GM08714 (cell line): ENCODE results near the gene LRRC14B.

ENCODE experiments used
- H3K4me3 ChIP-seq: fragments of 200-500 bp; sonication (Bioruptor generic); 2 replicates; pipeline ENCODE4 v1.5.1; 2014; ENCODE audit warnings: mild to moderate bottlenecking, low read length, inconsistent platforms
- ZNF274 ChIP-seq: IDR thresholded peaks from 2 replicates; pipeline ENCODE4 v1.6.1; 2012; ENCODE audit warnings: mild to moderate bottlenecking, low read depth, low read length

Gene LRRC14B

DNA sequence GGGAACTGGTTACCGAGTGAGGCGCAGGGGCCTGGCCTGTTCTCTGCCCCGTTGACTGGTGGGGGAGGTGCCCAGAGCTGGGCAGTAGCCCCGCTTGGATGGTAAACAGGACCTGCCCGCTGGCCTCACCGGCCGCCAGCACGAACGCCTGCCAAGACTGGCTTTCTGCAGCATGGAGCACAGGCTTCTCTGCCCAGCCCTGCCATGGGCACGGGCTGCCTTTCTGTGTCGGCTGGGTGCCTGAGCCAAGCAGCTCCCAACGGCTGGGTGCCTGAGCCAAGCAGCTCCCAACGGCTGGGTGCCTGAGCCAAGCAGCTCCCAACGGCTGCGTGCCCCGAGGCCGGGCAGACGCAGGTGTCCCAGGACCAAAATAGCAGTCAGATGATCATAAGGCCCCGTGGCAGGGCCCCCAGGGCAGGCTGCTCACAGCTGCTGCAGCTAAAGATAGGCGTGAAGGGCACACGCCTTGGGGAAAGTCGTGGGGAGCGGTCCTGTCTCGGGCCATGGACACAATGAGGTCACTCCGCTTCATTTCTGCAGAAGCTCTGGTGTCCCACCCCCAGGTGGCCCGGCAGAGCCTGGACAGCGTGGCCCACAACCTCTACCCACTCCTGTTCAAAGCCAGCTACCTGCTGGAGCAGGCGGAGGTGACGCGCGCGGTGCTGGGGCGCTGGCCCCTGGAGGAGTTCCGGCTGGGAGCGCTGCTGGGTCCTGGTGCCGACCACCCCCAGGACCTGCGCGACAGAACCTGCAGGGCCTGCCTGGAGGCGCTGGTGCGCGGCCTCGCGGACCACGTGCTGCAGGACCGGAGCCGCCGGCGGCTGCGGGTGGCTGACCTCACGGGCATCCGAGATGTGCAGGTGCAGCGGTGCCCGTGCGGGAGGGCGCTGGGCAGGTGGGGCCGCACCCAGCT, at the start of gene LRRC14B:
Gene LRRC14B, plus strand, starts transcription at position 460 of the 913 bp plus-strand sequence. Its CDS starts 44 bp downstream, at position 504.
- TF ChIP-seq ZNF274 = no peak
- H3K4me3 ChIP-seq = peak within 1 kb of the TSS; percentile 35; the same call in 1 of the 2 replicates

DNA sequence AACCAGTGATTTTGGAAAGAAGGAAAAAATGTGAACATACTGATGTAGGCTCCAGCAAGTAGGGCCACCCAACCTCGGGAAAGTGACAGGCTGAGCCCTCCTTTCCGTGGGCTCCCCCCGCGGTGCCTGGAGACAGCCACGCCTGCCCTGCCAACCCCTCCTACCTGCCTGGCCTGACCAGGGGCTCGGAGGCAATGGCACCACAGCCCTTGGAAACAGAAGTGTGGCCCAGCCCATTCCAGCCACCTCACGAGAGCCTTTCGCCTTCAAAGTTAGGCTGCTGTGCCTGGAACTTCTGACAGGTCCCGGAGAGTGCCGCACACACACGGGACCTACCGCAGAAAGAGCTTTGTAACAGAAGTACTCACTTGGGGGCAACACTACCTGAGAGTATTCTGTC, 49.5 kb upstream of the LRRC14B start:
- H3K4me3 ChIP-seq = no peak overlapping the region
- no peak for TF ChIP-seq ZNF274

DNA sequence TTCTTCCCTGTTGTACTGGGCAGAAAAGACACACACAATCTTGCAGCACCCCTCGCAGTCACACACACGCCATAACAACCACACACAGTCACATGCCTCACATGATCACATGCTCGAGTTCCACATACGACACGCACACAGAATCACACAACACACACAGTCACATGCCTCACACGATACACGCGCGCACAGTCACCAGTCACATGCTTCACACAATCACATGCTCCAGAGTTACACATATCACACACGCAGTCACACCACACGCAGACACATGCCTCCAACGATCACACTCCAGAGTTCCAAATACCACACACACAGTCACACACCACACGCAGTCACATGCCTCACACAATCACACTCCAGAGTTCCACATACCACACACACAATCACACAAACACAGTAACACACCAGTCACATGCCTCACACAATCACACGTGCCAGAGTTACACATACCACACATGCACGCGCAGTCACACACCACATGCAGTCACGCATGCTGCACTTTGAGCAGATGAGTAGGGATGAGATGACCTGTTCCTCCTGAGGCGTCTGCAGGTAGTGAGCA, 49.0 kb upstream of the LRRC14B start:
- H3K4me3 ChIP-seq = no peak overlapping the region
- TF ChIP-seq ZNF274 = no peak

DNA sequence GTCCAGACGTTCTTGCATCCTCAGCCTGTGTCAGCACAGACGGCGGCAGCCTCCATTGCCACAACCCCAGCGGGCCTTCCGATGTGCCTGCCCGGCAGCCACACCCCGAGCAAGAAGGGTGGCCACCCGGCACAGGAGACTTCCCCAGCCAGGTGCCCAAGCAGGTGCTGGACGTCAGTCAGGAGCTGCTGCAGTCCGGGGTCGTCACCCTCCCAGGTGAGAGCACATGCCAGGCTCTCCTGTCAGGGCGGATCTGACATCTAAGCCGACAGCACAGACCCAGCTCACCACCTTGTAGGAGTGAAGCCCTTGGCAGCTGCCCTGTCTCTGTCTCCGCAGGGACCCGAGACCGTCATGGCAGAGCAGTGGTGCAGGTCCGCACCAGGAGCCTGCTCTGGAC, 48.3 kb upstream of the LRRC14B start:
- TF ChIP-seq ZNF274 = no peak
- no peak overlapping the region for H3K4me3 ChIP-seq

DNA sequence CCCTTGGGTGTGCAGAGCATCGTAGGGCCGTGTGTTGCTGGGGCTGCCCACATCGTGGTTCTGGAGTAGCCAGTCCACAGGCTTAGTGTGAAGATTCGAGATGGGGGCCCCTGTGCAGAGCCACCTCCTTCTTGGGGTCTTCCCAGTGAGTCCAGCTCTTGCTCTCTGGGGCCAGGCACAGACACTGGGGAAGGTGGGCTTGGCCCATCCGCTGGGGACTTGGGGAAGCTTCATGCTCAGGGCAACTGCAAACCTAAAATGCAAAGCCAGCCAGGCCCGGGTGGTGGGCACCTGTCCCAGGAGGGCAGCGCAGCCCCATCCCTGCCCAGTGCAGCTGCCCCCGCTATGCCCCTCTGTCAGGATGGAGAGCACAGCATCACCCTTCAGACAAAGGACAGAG, 46.4 kb upstream of the LRRC14B start:
- TF ChIP-seq ZNF274 = no peak
- H3K4me3 ChIP-seq = no peak overlapping the region

DNA sequence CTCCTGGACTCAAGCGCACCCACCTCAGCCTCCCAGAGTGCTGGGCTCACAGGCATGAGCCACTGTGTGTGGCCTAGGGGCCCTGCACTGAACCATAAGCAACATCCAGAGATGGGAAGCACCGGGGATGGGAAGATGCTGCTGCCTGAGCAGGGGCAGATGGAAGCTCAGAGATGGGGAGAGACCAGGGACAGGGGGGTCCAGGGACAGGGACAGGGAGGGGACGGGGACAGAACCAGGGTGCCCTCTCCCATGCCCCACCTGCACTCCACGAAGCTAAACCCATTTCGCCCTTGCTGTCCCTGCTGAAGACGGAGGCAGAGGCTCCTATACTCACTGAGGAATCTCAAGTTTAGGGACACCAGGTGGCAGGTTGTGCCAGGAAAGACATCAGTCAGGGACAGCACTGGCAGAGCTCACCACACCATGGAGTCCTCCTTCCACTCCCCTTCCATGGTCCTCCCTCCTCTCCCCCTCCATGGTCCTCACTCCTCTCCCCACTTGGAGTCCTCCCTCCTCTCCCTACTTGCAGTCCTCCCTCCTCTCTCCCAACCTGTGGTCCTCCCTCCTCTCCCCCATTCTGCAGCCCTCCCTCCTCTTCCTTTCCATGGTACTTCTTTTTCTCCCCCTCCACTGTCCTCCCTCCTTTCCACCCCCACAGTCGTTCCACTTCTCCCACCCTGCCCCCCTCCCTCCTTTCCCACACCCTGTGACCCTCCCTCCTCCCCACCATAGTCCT, 45.5 kb upstream of the LRRC14B start:
- no peak overlapping the region for H3K4me3 ChIP-seq
- no peak for TF ChIP-seq ZNF274

DNA sequence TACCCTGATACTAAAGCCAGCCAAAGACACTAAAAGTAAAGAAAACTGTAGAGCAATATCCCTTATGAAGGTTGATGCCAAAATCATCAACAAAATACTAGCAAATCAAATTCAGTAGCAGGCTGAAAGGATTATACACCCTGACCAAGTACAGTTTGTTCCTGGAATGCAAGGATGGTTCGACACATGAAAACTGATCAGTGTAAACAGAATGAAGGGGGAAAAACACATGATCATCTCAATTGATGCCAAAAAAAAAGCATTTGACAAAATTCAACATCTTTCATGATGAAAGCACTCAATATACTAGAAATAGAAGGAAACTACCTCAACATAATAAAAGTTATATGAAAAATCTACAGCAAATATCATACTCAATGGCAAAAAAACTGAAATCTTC, 43.5 kb upstream of the LRRC14B start:
- TF ChIP-seq ZNF274 = no peak

DNA sequence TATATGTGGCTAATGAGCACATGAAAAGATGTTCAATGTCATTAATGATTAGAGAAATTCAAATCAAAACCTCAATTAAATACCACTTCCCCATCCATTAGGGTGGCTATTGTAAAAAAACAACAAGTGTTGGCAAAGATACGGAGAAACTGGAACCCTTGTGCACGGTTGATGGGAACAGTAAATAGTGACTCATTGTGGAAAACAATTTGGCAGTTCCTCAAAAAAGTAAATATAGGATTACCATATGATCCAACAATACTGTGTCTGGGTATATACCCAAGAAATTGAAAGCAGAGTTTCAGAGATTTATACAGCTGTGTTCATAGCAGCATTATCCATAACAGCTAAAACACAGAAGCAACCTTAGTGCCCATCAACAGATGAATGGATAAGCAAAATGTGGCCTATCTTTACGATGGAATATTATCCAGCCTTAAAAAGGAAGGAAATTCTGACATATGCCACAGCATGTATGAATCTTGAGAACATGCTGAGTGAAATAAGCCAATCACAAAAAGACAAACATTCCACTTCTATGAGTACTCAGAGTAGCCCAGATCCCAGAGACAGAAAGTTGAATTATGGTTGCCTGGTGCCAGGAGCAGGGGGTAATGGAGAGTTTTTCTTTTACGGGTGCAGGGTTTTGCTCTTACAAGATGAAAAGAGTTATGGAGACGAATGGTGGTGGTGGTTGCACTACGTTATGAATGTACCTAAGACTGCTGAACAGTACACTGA, 41.4 kb upstream of the LRRC14B start:
- TF ChIP-seq ZNF274 = no peak

More for the DNA sequence above, 43.5 kb upstream of the LRRC14B start:
- H3K4me3 ChIP-seq = no peak overlapping the region

DNA sequence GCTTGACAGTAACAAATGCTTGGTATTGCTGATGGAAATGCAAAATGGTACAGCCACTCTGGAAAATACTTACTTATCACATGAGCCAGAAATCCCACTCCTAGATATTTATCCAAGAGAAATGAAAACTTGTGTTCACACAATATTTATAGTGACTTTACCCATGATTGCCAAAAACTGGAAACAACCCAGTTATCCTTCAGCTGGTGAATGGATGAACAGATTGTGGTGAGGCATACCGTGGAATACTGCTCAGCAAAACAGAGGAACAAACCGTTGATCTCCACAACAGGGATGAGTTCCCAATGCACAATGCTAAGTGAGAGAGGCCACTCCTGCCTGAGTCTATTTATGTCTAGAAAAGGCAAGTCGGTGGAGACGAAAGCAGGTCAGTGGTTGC, 40.5 kb upstream of the LRRC14B start:
- H3K4me3 ChIP-seq = no peak overlapping the region

More for the DNA sequence above, 41.4 kb upstream of the LRRC14B start:
- no peak overlapping the region for H3K4me3 ChIP-seq

DNA sequence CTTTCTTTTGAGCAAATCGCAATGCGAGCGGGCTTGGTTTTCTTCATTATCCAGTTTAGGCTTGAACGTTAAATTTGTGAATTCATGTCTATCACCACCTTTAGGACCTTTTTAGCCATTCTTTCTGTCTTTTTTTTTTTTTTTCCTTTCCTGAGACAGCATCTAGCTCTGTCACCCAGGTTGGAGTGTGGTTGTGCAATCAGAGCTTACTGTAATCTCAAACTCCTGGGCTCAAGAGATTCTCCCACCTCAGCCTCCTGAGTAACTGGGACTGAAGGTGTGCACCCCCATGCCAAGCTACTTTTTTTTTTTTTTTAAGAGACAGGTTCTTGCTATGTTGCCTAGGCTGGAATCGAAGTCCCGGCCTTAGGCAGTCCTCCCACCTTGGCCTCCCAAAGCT, 39.2 kb upstream of the LRRC14B start:
- no peak for TF ChIP-seq ZNF274
- no peak overlapping the region for H3K4me3 ChIP-seq

More for the DNA sequence above, 40.5 kb upstream of the LRRC14B start:
- no peak for TF ChIP-seq ZNF274

DNA sequence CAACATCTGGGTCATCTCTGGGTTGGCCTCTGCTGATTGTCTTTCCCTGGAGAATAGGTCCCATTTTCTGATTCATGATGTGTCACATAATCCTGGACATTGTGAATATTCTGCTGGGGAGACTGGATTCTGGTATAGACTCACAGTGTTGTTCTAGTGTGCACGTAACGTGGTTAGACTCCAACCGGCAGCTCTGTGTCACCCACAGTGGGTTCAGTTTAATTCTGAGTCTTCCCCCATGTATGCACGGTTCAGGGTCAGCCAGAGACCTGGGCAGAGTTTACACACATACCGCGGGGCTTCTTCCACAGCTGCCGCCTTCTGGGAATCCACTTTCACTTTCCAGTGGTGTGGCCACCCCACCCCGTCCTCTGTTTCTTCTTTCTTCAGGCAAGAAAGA, 38.0 kb upstream of the LRRC14B start:
- no peak overlapping the region for H3K4me3 ChIP-seq
- TF ChIP-seq ZNF274 = no peak

DNA sequence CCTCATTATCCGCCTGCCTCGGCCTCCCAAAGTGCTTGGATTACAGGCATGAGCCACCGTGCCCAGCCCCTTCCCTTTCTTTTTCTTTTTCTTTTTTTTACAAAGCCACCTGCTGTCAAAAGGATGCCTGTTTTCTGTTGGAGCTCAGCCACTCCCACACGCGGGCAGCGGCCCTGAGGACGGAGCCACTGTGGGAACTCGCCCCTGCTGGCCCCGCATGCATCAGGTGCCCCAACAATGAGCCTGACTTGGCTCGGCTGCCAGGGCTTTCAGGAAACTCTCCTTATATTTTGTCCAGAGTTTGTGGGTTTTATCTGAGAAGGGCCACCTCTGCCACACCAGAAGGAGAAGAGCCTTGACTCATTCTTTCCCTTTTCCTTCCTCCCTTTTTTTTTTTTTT, 37.1 kb upstream of the LRRC14B start:
- TF ChIP-seq ZNF274 = no peak
- no peak overlapping the region for H3K4me3 ChIP-seq

DNA sequence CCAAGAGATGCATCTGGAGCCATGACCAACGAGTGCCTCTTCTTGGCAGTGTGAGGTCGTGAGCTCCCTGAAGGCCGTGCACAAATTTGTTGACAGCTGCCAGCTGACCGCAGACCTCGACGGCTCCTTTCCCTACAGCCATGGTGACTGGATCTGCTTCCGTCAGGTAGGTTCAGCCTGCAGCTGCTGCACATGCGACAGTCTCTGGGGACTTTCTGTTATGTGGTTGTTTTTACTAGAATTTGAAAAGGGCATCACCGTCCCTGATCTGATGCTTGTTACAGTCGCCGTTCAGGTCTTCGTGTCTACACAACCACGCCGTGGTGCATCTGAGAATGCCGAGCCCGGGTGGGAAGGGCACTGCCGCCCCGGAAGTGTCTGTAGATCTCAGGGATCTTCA, 36.5 kb upstream of the LRRC14B start:
- no peak for TF ChIP-seq ZNF274
- no peak overlapping the region for H3K4me3 ChIP-seq
